Keratinocyte (primary cell): Measurements from ENCODE around the gene FIGN. TPM values are rescaled to one million over a fixed set of nuclear protein-coding genes. Genes with fewer than 3 reads are reported as not detected.

Source experiments
- DNase-seq: peaks from one replicate; pipeline ENCODE4 v3.0.0-alpha.2; 2011; ENCODE audit warnings: low read depth, missing footprints, low spot score
- FAIRE-seq: peaks from 2 replicates; lab custom pipeline; 2011; peaks lifted over from hg19 to GRCh38; lab: Jason Lieb, UNC
- H2AFZ ChIP-seq: 2 replicates; pipeline ENCODE4 v1.6.0; 2012; ENCODE audit warnings: low read length, control low read depth, inconsistent platforms; ENCODE audit not compliant: control insufficient read depth
- H3K27ac ChIP-seq: 2 replicates; pipeline ENCODE4 v1.5.1; 2011; ENCODE audit warnings: low read length; ENCODE audit not compliant: control insufficient read depth, insufficient read depth
- H3K27me3 ChIP-seq: 3 replicates; pipeline ENCODE4 v1.6.0; 2011; ENCODE audit warnings: low read length; ENCODE audit not compliant: control insufficient read depth, insufficient read depth; ENCODE audit errors: extremely low read depth
- H3K36me3 ChIP-seq, 2 experiments: 2 replicates in 1 of 2; 3 replicates in 1 of 2; pipeline ENCODE4 v1.5.1; 2011; ENCODE audit warnings: low read length in 2 of 2, mild to moderate bottlenecking in 1 of 2; ENCODE audit not compliant: control insufficient read depth in 2 of 2, insufficient read depth in 2 of 2; ENCODE audit errors: extremely low read depth in 1 of 2
- H3K4me1 ChIP-seq: 3 replicates; pipeline ENCODE4 v1.5.1; 2011; ENCODE audit warnings: low read length; ENCODE audit not compliant: control insufficient read depth, insufficient read depth; ENCODE audit errors: extremely low read depth
- H3K4me2 ChIP-seq: 3 replicates; pipeline ENCODE4 v1.6.0; 2011; ENCODE audit warnings: low read depth, low read length; ENCODE audit not compliant: control insufficient read depth, insufficient read depth; ENCODE audit errors: extremely low read depth
- H3K4me3 ChIP-seq, 3 experiments: fragments of 200-600 bp in 1 of 3; sonication (generic) in 1 of 3; 2 replicates in 2 of 3; 3 replicates in 1 of 3; pipeline ENCODE4 v1.5.1; 2011 to 2016; ENCODE audit warnings: low read length in 3 of 3, mild to moderate bottlenecking in 3 of 3, control low read depth in 2 of 3, inconsistent platforms in 1 of 3, low read depth in 1 of 3, mixed read lengths in 1 of 3, mixed run types in 1 of 3, moderate library complexity in 1 of 3; ENCODE audit not compliant: control insufficient read depth in 2 of 3, insufficient read depth in 2 of 3; ENCODE audit errors: extremely low read depth in 1 of 3
- H3K79me2 ChIP-seq: 2 replicates; pipeline ENCODE4 v1.6.0; 2012; ENCODE audit warnings: low read length; ENCODE audit not compliant: control insufficient read depth, insufficient read depth
- H3K9ac ChIP-seq: 3 replicates; pipeline ENCODE4 v1.6.0; 2011; ENCODE audit warnings: low read length; ENCODE audit not compliant: control insufficient read depth, insufficient read depth; ENCODE audit errors: extremely low read depth
- H3K9me1 ChIP-seq: 3 replicates; pipeline ENCODE4 v1.6.0; 2011; ENCODE audit warnings: low read length; ENCODE audit not compliant: control insufficient read depth, insufficient read depth; ENCODE audit errors: extremely low read depth
- H3K9me3 ChIP-seq: 2 replicates; pipeline ENCODE4 v1.5.1; 2012; ENCODE audit warnings: low read depth, low read length; ENCODE audit not compliant: control insufficient read depth
- H4K20me1 ChIP-seq: 3 replicates; pipeline ENCODE4 v1.6.0; 2011; ENCODE audit warnings: low read length; ENCODE audit not compliant: control insufficient read depth, insufficient read depth; ENCODE audit errors: extremely low read depth
- EZH2 ChIP-seq: IDR thresholded peaks from one replicate; pipeline ENCODE4 v1.6.1; 2012; ENCODE audit warnings: inconsistent platforms, mild to moderate bottlenecking, low read length, moderate library complexity
- dilution Hi-C: fragments of 300-500 bp; cut with MboI; formaldehyde crosslinking; loops from one replicate; pipeline ENCODE4 v1.7.0; 2020; ENCODE audit warnings: low sequenced_read_pairs; ENCODE audit not compliant: extremely low pct_ligation_motif_present
- polyA plus RNA-seq, 5 experiments: library from polyadenylated mRNA; depleted of rRNA in 3 of 5; stranded (reverse) in 3 of 5; stranded (forward) in 1 of 5; unstranded in 1 of 5; fragments of >200 nt; gene quantifications; 1 replicate in 1 of 5; 2 replicates in 3 of 5; 3 replicates in 1 of 5; pipeline versions ENCODE4 v1.2.1 to v1.2.3, GENCODE V29; 2011 to 2012; ENCODE audit warnings: missing spikeins in 2 of 5, low read depth in 1 of 5, low replicate concordance in 1 of 5
- TF ChIP-seq, protein P1 (sequence below), 3 experiments: IDR thresholded peaks in 1 of 3; conservative IDR thresholded peaks in 1 of 3; optimal IDR thresholded peaks in 1 of 3; 2 replicates in 2 of 3; 3 replicates in 1 of 3; pipeline versions ENCODE3 to v1.5.1; 2011; ENCODE audit warnings: low read length in 3 of 3, mild to moderate bottlenecking in 3 of 3, moderate library complexity in 2 of 3, control low read depth in 1 of 3, inconsistent platforms in 1 of 3; ENCODE audit not compliant: insufficient read depth in 2 of 3; ENCODE audit errors: extremely low read depth in 1 of 3

Gene FIGN
- polyA plus RNA-seq, 1 donor (not counting 4 experiments of a cell fraction or from before 2014, with no cell fraction given), result 2.9 TPM

DNA sequence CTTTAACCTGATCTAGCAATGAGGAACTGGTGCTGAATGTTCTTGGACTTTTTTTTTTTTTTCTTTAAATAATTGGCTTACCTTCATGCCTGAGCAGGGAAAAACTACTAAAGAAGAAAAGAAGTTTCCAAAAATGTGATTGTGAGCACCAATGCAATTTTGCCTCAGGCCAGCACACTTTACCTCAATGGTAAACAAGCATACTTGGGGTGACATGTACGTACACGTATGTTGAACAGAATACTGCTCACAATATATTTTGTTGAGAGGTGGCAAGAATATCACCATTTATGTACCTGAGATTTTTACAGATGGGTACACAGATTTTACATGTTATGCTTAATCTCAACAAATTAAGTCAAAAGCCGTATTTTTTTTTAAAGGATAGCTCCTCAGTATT is 144.3 kb downstream of the FIGN start:
- no peak overlapping the region for H3K27ac ChIP-seq
- FAIRE-seq, result peak; percentile 17
- dilution Hi-C loops, result no loop called here

DNA sequence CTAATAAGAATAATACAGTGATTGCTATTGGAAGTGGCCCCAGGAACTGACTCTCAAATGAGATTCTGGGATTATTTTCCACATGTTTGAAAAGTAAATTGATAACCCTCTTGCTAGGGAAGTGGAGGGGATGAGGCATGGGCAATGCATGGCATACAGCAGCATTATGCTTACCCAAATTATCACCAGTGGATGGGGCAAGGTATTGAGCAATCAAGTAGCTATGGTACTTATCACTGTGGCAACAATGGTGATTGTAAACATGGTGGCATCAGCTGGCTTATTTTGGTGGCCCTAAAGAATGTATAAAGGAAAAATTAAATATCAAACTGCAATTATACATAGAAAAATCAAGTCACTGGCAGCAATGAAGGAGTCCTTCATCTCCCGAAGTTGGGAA is 155.1 kb downstream of the FIGN start:
- TF ChIP-seq EZH2, result no peak
- Histone ChIP-seq H3K9me3 (no peaks in the 10 kb centered on the region), H3K9ac (no peak overlapping the region), H3K4me1 (no peaks in the 10 kb centered on the region), H3K79me2 (no peaks in the 10 kb centered on the region), H3K9me1 (no peaks in the 10 kb centered on the region), H3K4me2 (no peak overlapping the region), H4K20me1 (no peaks in the 10 kb centered on the region), H3K27ac (no peak overlapping the region), H3K27me3 (no peaks in the 10 kb centered on the region), H3K36me3 (no peaks in the 10 kb centered on the region), H2AFZ (no peak overlapping the region), H3K4me3 (no peak overlapping the region)
- dilution Hi-C loops, result no loop called here
- DNase-seq (no peak), FAIRE-seq (no peak)

More for the DNA sequence above, 144.3 kb downstream of the FIGN start:
- Histone ChIP-seq H3K79me2 (no peaks in the 10 kb centered on the region), H3K4me3 (no peak overlapping the region), H3K4me1 (peaks cover 8% of the 10 kb centered on the region), H3K9me1 (no peaks in the 10 kb centered on the region), H3K4me2 (peak overlapping the region; percentile 17), H3K9ac (no peak overlapping the region), H3K36me3 (no peaks in the 10 kb centered on the region), H2AFZ (no peak overlapping the region), H3K27me3 (no peaks in the 10 kb centered on the region), H4K20me1 (no peaks in the 10 kb centered on the region), H3K9me3 (no peaks in the 10 kb centered on the region)
- no peak for DNase-seq
- no peak for TF ChIP-seq EZH2
- TF ChIP-seq, protein P1, sequence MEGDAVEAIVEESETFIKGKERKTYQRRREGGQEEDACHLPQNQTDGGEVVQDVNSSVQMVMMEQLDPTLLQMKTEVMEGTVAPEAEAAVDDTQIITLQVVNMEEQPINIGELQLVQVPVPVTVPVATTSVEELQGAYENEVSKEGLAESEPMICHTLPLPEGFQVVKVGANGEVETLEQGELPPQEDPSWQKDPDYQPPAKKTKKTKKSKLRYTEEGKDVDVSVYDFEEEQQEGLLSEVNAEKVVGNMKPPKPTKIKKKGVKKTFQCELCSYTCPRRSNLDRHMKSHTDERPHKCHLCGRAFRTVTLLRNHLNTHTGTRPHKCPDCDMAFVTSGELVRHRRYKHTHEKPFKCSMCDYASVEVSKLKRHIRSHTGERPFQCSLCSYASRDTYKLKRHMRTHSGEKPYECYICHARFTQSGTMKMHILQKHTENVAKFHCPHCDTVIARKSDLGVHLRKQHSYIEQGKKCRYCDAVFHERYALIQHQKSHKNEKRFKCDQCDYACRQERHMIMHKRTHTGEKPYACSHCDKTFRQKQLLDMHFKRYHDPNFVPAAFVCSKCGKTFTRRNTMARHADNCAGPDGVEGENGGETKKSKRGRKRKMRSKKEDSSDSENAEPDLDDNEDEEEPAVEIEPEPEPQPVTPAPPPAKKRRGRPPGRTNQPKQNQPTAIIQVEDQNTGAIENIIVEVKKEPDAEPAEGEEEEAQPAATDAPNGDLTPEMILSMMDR (optimal IDR thresholded peaks at IDR 0.05 in 1 of 3, IDR thresholded peaks at IDR 0.05 in 1 of 3, conservative IDR thresholded peaks at IDR 0.05 in 1 of 3; ENCODE audit: extremely low read depth in 1 of 3, insufficient read depth in 2 of 3, low read length in 3 of 3), result no peak

DNA sequence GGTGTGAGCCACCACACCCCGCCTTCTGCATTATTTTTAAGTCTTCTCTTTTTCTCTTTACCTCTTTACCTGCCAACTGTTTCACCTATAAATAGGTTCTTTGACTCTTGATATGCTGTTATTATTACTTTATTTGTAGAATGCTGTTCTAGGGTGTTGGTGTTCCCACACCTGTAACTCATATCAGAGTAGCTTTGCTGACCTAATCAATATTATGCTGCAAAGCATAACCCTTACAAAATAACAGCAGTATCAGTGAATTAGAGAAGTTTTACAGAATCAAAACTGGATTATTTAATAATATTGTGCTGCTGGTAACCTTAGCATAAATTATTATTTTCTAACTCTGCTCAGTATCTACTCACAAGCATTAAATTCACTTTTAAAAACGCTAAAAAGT is 161.5 kb downstream of the FIGN start:
- Histone ChIP-seq H4K20me1 (no peaks in the 10 kb centered on the region), H3K9me1 (no peaks in the 10 kb centered on the region), H3K27ac (no peak overlapping the region), H3K4me3 (no peak overlapping the region), H3K79me2 (no peaks in the 10 kb centered on the region), H3K4me2 (no peak overlapping the region), H3K9ac (no peak overlapping the region), H3K27me3 (no peaks in the 10 kb centered on the region), H3K4me1 (no peaks in the 10 kb centered on the region), H3K9me3 (no peaks in the 10 kb centered on the region), H2AFZ (no peak overlapping the region), H3K36me3 (no peaks in the 10 kb centered on the region)
- no peak for FAIRE-seq
- DNase-seq, result no peak
- dilution Hi-C loops, result no loop called here
- TF ChIP-seq, protein P1 (optimal IDR thresholded peaks at IDR 0.05 in 1 of 3, IDR thresholded peaks at IDR 0.05 in 1 of 3, conservative IDR thresholded peaks at IDR 0.05 in 1 of 3; ENCODE audit: extremely low read depth in 1 of 3, insufficient read depth in 2 of 3, low read length in 3 of 3), result no peak
- TF ChIP-seq EZH2, result no peak
